ENCODE measurements around the gene ITIH6. TPM values are rescaled to one million over a fixed set of nuclear protein-coding genes. Genes with fewer than 3 reads are reported as not detected.

Gene ITIH6
- total RNA-seq, 2 donors from 2014 or later: not detected

GRCh38 chrX:54821310-54821709, 23.3 kb upstream of the ITIH6 start:
- Histone ChIP-seq H3K9ac (ENCODE audit: low read depth in 2 of 2, low read length in 2 of 2) (no peak overlapping the region), H3K4me1 (no peaks in the 10 kb centered on the region), H3K27ac (no peak overlapping the region), H3K27me3 (no peaks in the 10 kb centered on the region), H3K4me3 (no peak overlapping the region), H3K36me3 (no peaks in the 10 kb centered on the region), H3K9me3 (no peaks in the 10 kb centered on the region)
- no peak for DNase-seq
- intact Hi-C loops (cut with DNase I): no loop called here
- no peak for TF ChIP-seq CTCF (IDR thresholded peaks at IDR 0.05)

- Histone ChIP-seq H3K27ac (no peak overlapping the region), H3K36me3 (no peaks in the 10 kb centered on the region), H3K9ac (ENCODE audit: low read depth in 2 of 2, low read length in 2 of 2) (no peak overlapping the region), H3K9me3 (no peaks in the 10 kb centered on the region), H3K27me3 (no peaks in the 10 kb centered on the region), H3K4me3 (no peak overlapping the region), H3K4me1 (no peaks in the 10 kb centered on the region)
- no peak for TF ChIP-seq CTCF (IDR thresholded peaks at IDR 0.05)
- DNase-seq: no peak
- intact Hi-C loops (cut with DNase I): no loop called here
Measured at GRCh38 chrX:54820737-54821136, 22.7 kb upstream of the ITIH6 start.

GRCh38 chrX:54819201-54819600, 21.1 kb upstream of the ITIH6 start:
- Histone ChIP-seq H3K9me3 (no peaks in the 10 kb centered on the region), H3K27me3 (no peaks in the 10 kb centered on the region), H3K27ac (no peak overlapping the region), H3K36me3 (no peaks in the 10 kb centered on the region), H3K9ac (ENCODE audit: low read depth in 2 of 2, low read length in 2 of 2) (no peak overlapping the region), H3K4me3 (no peak overlapping the region), H3K4me1 (no peaks in the 10 kb centered on the region)
- no peak for TF ChIP-seq CTCF (IDR thresholded peaks at IDR 0.05)
- no peak for DNase-seq
- intact Hi-C loops (cut with DNase I): no loop called here

GRCh38 chrX:54818221-54818620, 20.2 kb upstream of the ITIH6 start:
- H3K9ac ChIP-seq (ENCODE audit: low read depth in 2 of 2, low read length in 2 of 2): no peak overlapping the region
- no peak overlapping the region for H3K4me3 ChIP-seq
- intact Hi-C loops (cut with DNase I): no loop called here
- TF ChIP-seq CTCF (IDR thresholded peaks at IDR 0.05): no peak
- no peaks in the 10 kb centered on the region for H3K27me3 ChIP-seq
- no peaks in the 10 kb centered on the region for H3K36me3 ChIP-seq
- no peak overlapping the region for H3K27ac ChIP-seq
- no peak for DNase-seq
- H3K4me1 ChIP-seq: no peaks in the 10 kb centered on the region
- no peaks in the 10 kb centered on the region for H3K9me3 ChIP-seq

- Histone ChIP-seq H3K27me3 (no peaks in the 10 kb centered on the region), H3K4me1 (no peaks in the 10 kb centered on the region), H3K36me3 (no peaks in the 10 kb centered on the region), H3K27ac (no peak overlapping the region), H3K9ac (ENCODE audit: low read depth in 2 of 2, low read length in 2 of 2) (no peak overlapping the region), H3K9me3 (no peaks in the 10 kb centered on the region), H3K4me3 (no peak overlapping the region)
- no peak for DNase-seq
- intact Hi-C loops (cut with DNase I): no loop called here
- TF ChIP-seq CTCF (IDR thresholded peaks at IDR 0.05): no peak
Measured at GRCh38 chrX:54817220-54817820, 19.3 kb upstream of the ITIH6 start.

Measured in colonic mucosa (tissue), 4 donors.